VCaP (cell line): ENCODE results near the gene CERKL.

Source experiments
- H3K27ac ChIP-seq: fragments of 450-650 bp; 2 replicates; pipeline ENCODE4 v1.5.1; 2017
- CTCF ChIP-seq: fragments of 450-650 bp; conservative IDR thresholded peaks from 2 replicates; pipeline ENCODE4 v1.5.1; 2017; ENCODE audit warnings: mild to moderate bottlenecking, moderate library complexity

Gene CERKL

GRCh38 chr2:181546086-181546485 lies 110.8 kb downstream of the CERKL start:
- no peak for TF ChIP-seq CTCF
- H3K27ac ChIP-seq: peak overlapping the region; percentile 8; the same call in 1 of the 2 replicates

- no peak overlapping the region for H3K27ac ChIP-seq
- no peak for TF ChIP-seq CTCF
Observed at GRCh38 chr2:181542170-181542569, 114.7 kb downstream of the CERKL start.

- no peak overlapping the region for H3K27ac ChIP-seq
- TF ChIP-seq CTCF: no peak
Observed at GRCh38 chr2:181540421-181540820, 116.5 kb downstream of the CERKL start.

GRCh38 chr2:181536730-181537129 lies 120.2 kb downstream of the CERKL start:
- H3K27ac ChIP-seq: no peak overlapping the region
- TF ChIP-seq CTCF: no peak

- TF ChIP-seq CTCF: no peak
- no peak overlapping the region for H3K27ac ChIP-seq
Observed at GRCh38 chr2:181528441-181528840, 128.5 kb downstream of the CERKL start.

- no peak for TF ChIP-seq CTCF
- no peak overlapping the region for H3K27ac ChIP-seq
Observed at GRCh38 chr2:181527058-181527457, 129.8 kb downstream of the CERKL start.

GRCh38 chr2:181526014-181526413 lies 130.9 kb downstream of the CERKL start:
- no peak overlapping the region for H3K27ac ChIP-seq
- no peak for TF ChIP-seq CTCF

- no peak for TF ChIP-seq CTCF
- H3K27ac ChIP-seq: no peak overlapping the region
Observed at GRCh38 chr2:181523756-181524155, 133.1 kb downstream of the CERKL start.
